Measurements from ENCODE around the gene APBA1.
"Not testable (repeated sequence)": the region's sequence is repeated elsewhere in the genome, so short reads cannot be mapped to it uniquely, and the experiment has no call there.

APBA1 gene

GRCh38 chr9:69440254-69440955, 231.8 kb downstream of the APBA1 start:
- not testable (repeated sequence) for DNase-seq

GRCh38 chr9:69439654-69440053, 232.5 kb downstream of the APBA1 start:
- not testable (repeated sequence) for DNase-seq

GRCh38 chr9:69433968-69434367, 238.2 kb downstream of the APBA1 start:
- DNase-seq: no peak

- no peak for DNase-seq
Measured at GRCh38 chr9:69433392-69433791, 238.8 kb downstream of the APBA1 start.

- DNase-seq: no peak
Measured at GRCh38 chr9:69432623-69433022, 239.5 kb downstream of the APBA1 start.

GRCh38 chr9:69431777-69432176, 240.4 kb downstream of the APBA1 start:
- no peak for DNase-seq

GRCh38 chr9:69431203-69431602, 241.0 kb downstream of the APBA1 start:
- no peak for DNase-seq

GRCh38 chr9:69430206-69430605, 242.0 kb downstream of the APBA1 start:
- no peak for DNase-seq

- DNase-seq: no peak
Measured at GRCh38 chr9:69429281-69429680, 242.9 kb downstream of the APBA1 start.

- no peak for DNase-seq
Measured at GRCh38 chr9:69428017-69428785, 244.0 kb downstream of the APBA1 start.

GRCh38 chr9:69427286-69427685, 244.9 kb downstream of the APBA1 start:
- peak in 6 of 14 donors; percentile 9 to 34 (median 16) for DNase-seq

GRCh38 chr9:69425136-69425801, 246.9 kb downstream of the APBA1 start:
- peak in 7 of 14 donors; percentile 4 to 63 (median 29) for DNase-seq

GRCh38 chr9:69421908-69422801, 250.0 kb downstream of the APBA1 start:
- peak in 12 of 14 donors; percentile 12 to 59 (median 29) for DNase-seq

- no peak for DNase-seq
Measured at GRCh38 chr9:69420611-69421270, 251.4 kb downstream of the APBA1 start.

GRCh38 chr9:69412741-69413150, 259.4 kb downstream of the APBA1 start:
- peak in 8 of 14 donors; percentile 13 to 63 (median 26) for DNase-seq

- DNase-seq: no peak
Measured at GRCh38 chr9:69411931-69412740, 260.0 kb downstream of the APBA1 start.

- DNase-seq: no peak
Measured at GRCh38 chr9:69411246-69411645, 260.9 kb downstream of the APBA1 start.

- DNase-seq: not testable (repeated sequence)
Measured at GRCh38 chr9:69409936-69410335, 262.2 kb downstream of the APBA1 start.

- no peak for DNase-seq
Measured at GRCh38 chr9:69400470-69400869, 271.7 kb downstream of the APBA1 start.

GRCh38 chr9:69397384-69398214, 274.6 kb downstream of the APBA1 start:
- DNase-seq: peak in 8 of 14 donors; percentile 17 to 55 (median 32)

Data from C1 segment of cervical spinal cord (tissue), 14 donors.